Stomach smooth muscle (tissue), 2 donors: ENCODE data around the gene KCNE4.

Experiments
- H3K27ac ChIP-seq: one replicate; pipeline ENCODE4 v1.7.0; 2013; ENCODE audit warnings: mild to moderate bottlenecking, low read length, inconsistent platforms
- H3K27me3 ChIP-seq, 2 donors: one replicate each; pipeline ENCODE4 v1.7.0; 2013; ENCODE audit warnings: low read length in 2 of 2; ENCODE audit not compliant: insufficient read depth in 2 of 2, control insufficient read depth in 1 of 2
- H3K36me3 ChIP-seq, 2 donors: one replicate each; pipeline ENCODE4 v1.7.0; 2013; ENCODE audit warnings: low read length in 2 of 2; ENCODE audit not compliant: control insufficient read depth in 2 of 2, insufficient read depth in 2 of 2
- H3K4me1 ChIP-seq: one replicate; pipeline ENCODE4 v1.7.0; 2013; ENCODE audit warnings: low read length; ENCODE audit not compliant: control insufficient read depth, insufficient read depth
- H3K4me3 ChIP-seq, 2 donors: one replicate each; pipeline ENCODE4 v1.7.0; 2013; ENCODE audit warnings: low read length in 2 of 2
- H3K9ac ChIP-seq, 2 donors: one replicate each; pipeline ENCODE4 v1.7.0; 2013; ENCODE audit warnings: low read length in 2 of 2, mild to moderate bottlenecking in 1 of 2
- H3K9me3 ChIP-seq, 2 donors: one replicate each; pipeline ENCODE4 v1.7.0; 2013; ENCODE audit warnings: low read length in 2 of 2; ENCODE audit not compliant: control insufficient read depth in 2 of 2
- donor health status: healthy.
- donor health status: Pancreatic carcinoma.

KCNE4 gene

GRCh38 chr2:223058952-223059716 is 7.1 kb downstream of the KCNE4 start:
- Histone ChIP-seq H3K9me3 (no peaks in the 10 kb centered on the region), H3K9ac (no peak overlapping the region), H3K27me3 (no peaks in the 10 kb centered on the region), H3K36me3 (no peaks in the 10 kb centered on the region), H3K4me1 (peaks cover 28% of the 10 kb centered on the region), H3K27ac (no peak overlapping the region), H3K4me3 (no peak overlapping the region)

- H3K4me1 ChIP-seq, result peaks cover 22% of the 10 kb centered on the region
- no peaks in the 10 kb centered on the region for H3K9me3 ChIP-seq
- no peak overlapping the region for H3K27ac ChIP-seq
- no peaks in the 10 kb centered on the region for H3K36me3 ChIP-seq
- H3K4me3 ChIP-seq, result no peak overlapping the region
- no peak overlapping the region for H3K9ac ChIP-seq
- H3K27me3 ChIP-seq, result no peaks in the 10 kb centered on the region
Measured at GRCh38 chr2:223060201-223060825, 8.3 kb downstream of the KCNE4 start.

DNA sequence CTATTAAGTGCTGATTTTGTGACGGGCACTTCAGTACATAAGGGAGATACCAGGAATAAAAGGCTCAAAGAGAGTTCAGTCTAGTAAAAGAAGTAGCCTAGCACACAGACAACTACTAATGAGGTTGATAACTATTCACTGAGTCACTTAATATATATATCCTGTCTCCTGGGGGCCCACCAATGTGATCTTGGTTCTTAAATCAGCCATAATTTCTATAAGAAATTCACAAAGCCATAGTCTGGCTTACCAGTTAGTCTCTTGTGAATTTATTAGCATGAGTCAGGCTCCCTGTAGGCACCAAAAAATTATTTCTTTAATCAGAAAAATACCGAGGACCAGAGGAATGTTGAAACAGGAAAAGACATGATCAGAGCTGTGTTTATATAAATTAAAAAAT is 10.4 kb downstream of the KCNE4 start:
- Histone ChIP-seq H3K4me3 (no peak overlapping the region), H3K9ac (no peak overlapping the region), H3K9me3 (no peaks in the 10 kb centered on the region), H3K27ac (no peak overlapping the region), H3K4me1 (peaks cover 4% of the 10 kb centered on the region), H3K36me3 (no peaks in the 10 kb centered on the region), H3K27me3 (no peaks in the 10 kb centered on the region)

DNA sequence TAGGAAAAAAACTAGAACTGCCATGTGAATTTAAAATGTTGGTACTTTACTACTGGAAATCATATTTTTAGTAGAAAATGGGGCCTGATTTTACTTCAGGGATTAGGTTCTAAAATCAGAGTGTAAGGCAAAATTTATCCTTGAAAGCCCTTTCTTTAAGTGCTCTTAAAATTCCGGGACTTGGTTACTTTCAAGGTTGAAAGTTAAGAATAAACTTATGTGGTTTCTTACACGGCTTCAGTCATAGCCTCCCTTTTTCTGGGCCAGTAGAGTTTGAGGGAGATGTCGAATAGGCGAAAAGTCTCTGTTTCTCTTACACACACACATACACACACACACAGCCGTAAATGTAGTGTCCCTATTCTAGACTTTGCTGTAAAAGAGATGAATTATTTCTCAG is 13.1 kb downstream of the KCNE4 start:
- H3K4me1 ChIP-seq, result no peaks in the 10 kb centered on the region
- no peaks in the 10 kb centered on the region for H3K27me3 ChIP-seq
- H3K4me3 ChIP-seq, result no peak overlapping the region
- H3K9me3 ChIP-seq, result no peaks in the 10 kb centered on the region
- H3K9ac ChIP-seq, result no peak overlapping the region
- no peaks in the 10 kb centered on the region for H3K36me3 ChIP-seq
- H3K27ac ChIP-seq, result no peak overlapping the region

DNA sequence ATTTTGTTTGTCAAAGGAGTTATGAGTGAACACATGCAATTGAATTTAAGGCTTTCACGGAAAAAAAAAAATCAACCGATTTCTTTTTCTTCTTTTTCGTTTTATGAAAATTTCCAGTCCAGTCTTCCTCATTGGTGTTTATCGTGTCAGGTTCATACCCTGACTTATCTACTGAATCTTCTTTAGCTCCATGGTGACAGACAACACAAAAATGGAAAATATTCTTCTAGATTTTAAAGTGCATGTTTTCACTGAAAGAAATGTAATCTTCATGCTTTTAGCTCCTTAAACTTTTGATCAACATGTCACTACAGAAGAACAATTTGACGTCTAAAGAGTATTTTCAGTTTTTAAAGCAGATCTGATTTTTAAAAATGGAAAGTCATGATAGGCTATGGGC is 14.7 kb downstream of the KCNE4 start:
- H3K27me3 ChIP-seq, result no peaks in the 10 kb centered on the region

GRCh38 chr2:223068071-223068470 is 16.1 kb downstream of the KCNE4 start:
- H3K4me3 ChIP-seq, result no peak overlapping the region
- H3K4me1 ChIP-seq, result no peaks in the 10 kb centered on the region
- no peaks in the 10 kb centered on the region for H3K9me3 ChIP-seq
- no peaks in the 10 kb centered on the region for H3K36me3 ChIP-seq
- no peak overlapping the region for H3K27ac ChIP-seq
- H3K27me3 ChIP-seq, result no peaks in the 10 kb centered on the region
- no peak overlapping the region for H3K9ac ChIP-seq

More for the DNA sequence above, 14.7 kb downstream of the KCNE4 start:
- H3K4me3 ChIP-seq, result no peak overlapping the region
- H3K9ac ChIP-seq, result no peak overlapping the region
- H3K4me1 ChIP-seq, result no peaks in the 10 kb centered on the region
- no peaks in the 10 kb centered on the region for H3K9me3 ChIP-seq
- H3K27ac ChIP-seq, result no peak overlapping the region
- H3K36me3 ChIP-seq, result no peaks in the 10 kb centered on the region

DNA sequence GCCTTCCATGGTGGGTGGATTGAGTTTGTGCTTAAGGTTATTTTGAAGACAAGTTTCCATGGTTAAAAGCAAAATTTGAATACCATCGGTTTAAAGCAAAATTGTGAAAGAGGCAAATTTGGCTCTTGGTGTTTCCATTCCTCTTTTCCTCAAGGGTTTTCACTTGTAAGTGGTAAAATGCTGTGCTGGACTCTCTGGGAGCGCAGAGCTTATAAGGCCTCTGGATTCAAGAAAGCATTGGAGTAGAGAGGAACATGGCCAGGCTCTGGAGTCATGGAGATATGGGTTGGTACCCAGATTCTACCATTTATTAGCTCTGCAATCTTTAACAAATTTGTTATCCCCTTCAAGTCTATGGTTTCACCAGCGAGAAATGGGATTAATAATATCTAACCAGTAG is 17.5 kb downstream of the KCNE4 start:
- Histone ChIP-seq H3K27ac (no peak overlapping the region), H3K4me1 (no peaks in the 10 kb centered on the region), H3K4me3 (no peak overlapping the region), H3K9ac (no peak overlapping the region), H3K27me3 (no peaks in the 10 kb centered on the region), H3K9me3 (no peaks in the 10 kb centered on the region), H3K36me3 (no peaks in the 10 kb centered on the region)

GRCh38 chr2:223069988-223070387 is 18.0 kb downstream of the KCNE4 start:
- Histone ChIP-seq H3K4me1 (no peaks in the 10 kb centered on the region), H3K27me3 (no peaks in the 10 kb centered on the region), H3K36me3 (no peaks in the 10 kb centered on the region), H3K4me3 (no peak overlapping the region), H3K9me3 (no peaks in the 10 kb centered on the region), H3K27ac (no peak overlapping the region), H3K9ac (no peak overlapping the region)

DNA sequence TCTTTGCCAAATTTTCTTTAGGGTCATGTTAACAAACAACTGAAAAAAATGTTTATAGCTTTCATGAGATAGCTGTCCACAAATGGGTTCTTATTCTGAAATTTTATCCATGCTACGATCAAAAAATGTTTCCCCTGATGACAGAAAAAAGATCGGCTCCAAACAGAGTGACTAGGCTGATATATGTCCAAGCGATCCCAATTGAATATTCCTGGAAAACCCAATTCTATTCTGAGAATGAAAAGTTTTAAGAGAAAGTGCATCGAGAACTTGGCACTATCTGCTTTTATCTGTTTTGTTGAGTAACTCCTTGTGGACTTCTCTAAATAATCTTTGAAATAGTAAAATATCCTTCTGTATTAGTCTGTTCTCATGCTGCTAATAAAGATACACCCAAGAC is 19.1 kb downstream of the KCNE4 start:
- H3K4me3 ChIP-seq, result no peak overlapping the region
- no peaks in the 10 kb centered on the region for H3K27me3 ChIP-seq
- H3K4me1 ChIP-seq, result no peaks in the 10 kb centered on the region
- no peaks in the 10 kb centered on the region for H3K36me3 ChIP-seq
- no peaks in the 10 kb centered on the region for H3K9me3 ChIP-seq
- H3K9ac ChIP-seq, result no peak overlapping the region
- H3K27ac ChIP-seq, result no peak overlapping the region

- Histone ChIP-seq H3K27ac (no peak overlapping the region), H3K36me3 (no peaks in the 10 kb centered on the region), H3K9me3 (peaks cover 0 to 6% of the 10 kb centered on the region in 2 donors), H3K27me3 (no peaks in the 10 kb centered on the region), H3K4me3 (no peak overlapping the region), H3K4me1 (no peaks in the 10 kb centered on the region), H3K9ac (no peak overlapping the region)
Measured at GRCh38 chr2:223072826-223073225, 20.8 kb downstream of the KCNE4 start.
